ENCODE results near the gene OR6C76.
"Not testable (repeated sequence)": the region's sequence is repeated elsewhere in the genome, so short reads cannot be mapped to it uniquely, and the experiment has no call there.

OR6C76 gene

GRCh38 chr12:55425954-55426353 is at the start of gene OR6C76:
Gene OR6C76 (plus strand): TSS chr12:55426254. CDS start chr12:55426254, 0 bp downstream.
- in situ Hi-C loops (cut with HindIII; ENCODE audit: low pct_unique_long_range_greater_than_20kb, low sequenced_read_pairs), result no loop called here
- DNase-seq (ENCODE audit: low read depth in 1 of 2, low spot score in 1 of 2), result no peak
- TF ChIP-seq JUND (IDR thresholded peaks at IDR 0.05; ENCODE audit: low read depth), result no peak

- in situ Hi-C loops (cut with HindIII; ENCODE audit: low pct_unique_long_range_greater_than_20kb, low sequenced_read_pairs), result no loop called here
- TF ChIP-seq JUND (IDR thresholded peaks at IDR 0.05; ENCODE audit: low read depth), result no peak
- no peak for DNase-seq (ENCODE audit: low read depth in 1 of 2, low spot score in 1 of 2)
These were observed 40.2 kb upstream of the OR6C76 start for GRCh38 chr12:55385891-55386290.

- no peak for TF ChIP-seq JUND (IDR thresholded peaks at IDR 0.05; ENCODE audit: low read depth)
- DNase-seq (ENCODE audit: low read depth in 1 of 2, low spot score in 1 of 2), result peak in 1 of 2 experiments; percentile 7
- in situ Hi-C loops (cut with HindIII; ENCODE audit: low pct_unique_long_range_greater_than_20kb, low sequenced_read_pairs), result no loop called here
These were observed 33.8 kb upstream of the OR6C76 start for GRCh38 chr12:55392032-55392795.

- no peak for TF ChIP-seq JUND (IDR thresholded peaks at IDR 0.05; ENCODE audit: low read depth)
- DNase-seq (ENCODE audit: low read depth in 1 of 2, low spot score in 1 of 2), result no peak
- in situ Hi-C loops (cut with HindIII; ENCODE audit: low pct_unique_long_range_greater_than_20kb, low sequenced_read_pairs), result no loop called here
These were observed 29.7 kb upstream of the OR6C76 start for GRCh38 chr12:55396326-55396725.

GRCh38 chr12:55400229-55400628 is 25.8 kb upstream of the OR6C76 start, which contains the start of gene OR6C65:
Gene OR6C65 (plus strand): TSS chr12:55400529. CDS start chr12:55400529, 0 bp downstream.
- in situ Hi-C loops (cut with HindIII; ENCODE audit: low pct_unique_long_range_greater_than_20kb, low sequenced_read_pairs), result no loop called here
- TF ChIP-seq JUND (IDR thresholded peaks at IDR 0.05; ENCODE audit: low read depth), result no peak
- no peak for DNase-seq (ENCODE audit: low read depth in 1 of 2, low spot score in 1 of 2)

GRCh38 chr12:55407866-55408265 is 18.2 kb upstream of the OR6C76 start:
- in situ Hi-C loops (cut with HindIII; ENCODE audit: low pct_unique_long_range_greater_than_20kb, low sequenced_read_pairs), result no loop called here

GRCh38 chr12:55409133-55409532 is 16.9 kb upstream of the OR6C76 start:
- DNase-seq (ENCODE audit: low read depth in 1 of 2, low spot score in 1 of 2); in situ Hi-C loops (cut with HindIII; ENCODE audit: low pct_unique_long_range_greater_than_20kb, low sequenced_read_pairs): not testable (repeated sequence)

More at GRCh38 chr12:55407866-55408265, 18.2 kb upstream of the OR6C76 start:
- no peak for DNase-seq (ENCODE audit: low read depth in 1 of 2, low spot score in 1 of 2)
- TF ChIP-seq JUND (IDR thresholded peaks at IDR 0.05; ENCODE audit: low read depth), result no peak

- in situ Hi-C loops (cut with HindIII; ENCODE audit: low pct_unique_long_range_greater_than_20kb, low sequenced_read_pairs); DNase-seq (ENCODE audit: low read depth in 1 of 2, low spot score in 1 of 2): not testable (repeated sequence)
These were observed 13.9 kb upstream of the OR6C76 start for GRCh38 chr12:55412138-55412537.

- in situ Hi-C loops (cut with HindIII; ENCODE audit: low pct_unique_long_range_greater_than_20kb, low sequenced_read_pairs); DNase-seq (ENCODE audit: low read depth in 1 of 2, low spot score in 1 of 2): not testable (repeated sequence)
These were observed 12.3 kb upstream of the OR6C76 start for GRCh38 chr12:55413498-55414388.

GRCh38 chr12:55414396-55414823 is 11.6 kb upstream of the OR6C76 start:
- in situ Hi-C loops (cut with HindIII; ENCODE audit: low pct_unique_long_range_greater_than_20kb, low sequenced_read_pairs); DNase-seq (ENCODE audit: low read depth in 1 of 2, low spot score in 1 of 2): not testable (repeated sequence)

GRCh38 chr12:55414889-55415288 is 11.2 kb upstream of the OR6C76 start:
- in situ Hi-C loops (cut with HindIII; ENCODE audit: low pct_unique_long_range_greater_than_20kb, low sequenced_read_pairs); DNase-seq (ENCODE audit: low read depth in 1 of 2, low spot score in 1 of 2): not testable (repeated sequence)

- DNase-seq (ENCODE audit: low read depth in 1 of 2, low spot score in 1 of 2), result peak in 1 of 2 experiments; percentile 71
- in situ Hi-C loops (cut with HindIII; ENCODE audit: low pct_unique_long_range_greater_than_20kb, low sequenced_read_pairs), result no loop called here
- TF ChIP-seq JUND (IDR thresholded peaks at IDR 0.05; ENCODE audit: low read depth), result no peak
These were observed 9.1 kb upstream of the OR6C76 start for GRCh38 chr12:55416961-55417360.
